GM21528 (cell line): ENCODE results near the gene ACSM2B.
"Not testable (repeated sequence)": the region's sequence is repeated elsewhere in the genome, so short reads cannot be mapped to it uniquely, and the experiment has no call there.

ENCODE experiments used
- ATAC-seq: cut with Tn5 transposase; IDR thresholded peaks from one replicate; pipeline ENCODE4 v1.9.1; 2021; ENCODE audit warnings: mild to moderate bottlenecking, moderate library complexity; ENCODE audit not compliant: unreplicated experiment, low FRiP score

Gene ACSM2B, protein sequence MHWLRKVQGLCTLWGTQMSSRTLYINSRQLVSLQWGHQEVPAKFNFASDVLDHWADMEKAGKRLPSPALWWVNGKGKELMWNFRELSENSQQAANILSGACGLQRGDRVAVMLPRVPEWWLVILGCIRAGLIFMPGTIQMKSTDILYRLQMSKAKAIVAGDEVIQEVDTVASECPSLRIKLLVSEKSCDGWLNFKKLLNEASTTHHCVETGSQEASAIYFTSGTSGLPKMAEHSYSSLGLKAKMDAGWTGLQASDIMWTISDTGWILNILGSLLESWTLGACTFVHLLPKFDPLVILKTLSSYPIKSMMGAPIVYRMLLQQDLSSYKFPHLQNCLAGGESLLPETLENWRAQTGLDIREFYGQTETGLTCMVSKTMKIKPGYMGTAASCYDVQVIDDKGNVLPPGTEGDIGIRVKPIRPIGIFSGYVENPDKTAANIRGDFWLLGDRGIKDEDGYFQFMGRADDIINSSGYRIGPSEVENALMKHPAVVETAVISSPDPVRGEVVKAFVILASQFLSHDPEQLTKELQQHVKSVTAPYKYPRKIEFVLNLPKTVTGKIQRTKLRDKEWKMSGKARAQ

DNA sequence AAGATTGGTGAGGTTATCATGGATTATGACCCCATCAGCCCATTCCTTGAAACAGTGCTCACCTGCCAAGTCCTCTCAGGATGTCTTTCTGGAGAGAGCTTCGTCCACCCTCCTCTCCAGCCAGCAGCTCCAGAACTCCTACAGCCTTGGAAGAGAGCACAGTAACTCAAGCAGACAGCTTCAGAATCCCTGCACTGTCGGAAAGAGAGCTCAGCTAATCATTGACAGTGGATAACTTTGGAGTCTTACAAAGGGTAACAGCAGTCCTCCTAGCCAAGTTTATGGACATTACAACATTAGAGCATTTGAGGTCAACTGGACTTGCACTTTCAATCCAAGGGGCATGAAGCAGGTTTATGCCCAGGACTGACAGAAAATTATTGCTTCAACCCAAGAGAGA lies at the start of gene ACSM2B:
TSS of gene ACSM2B (minus strand) at position 223 of the 400 bp plus-strand sequence. CDS start 11,522 bp downstream, outside the sequence.
- not testable (repeated sequence) for ATAC-seq

DNA sequence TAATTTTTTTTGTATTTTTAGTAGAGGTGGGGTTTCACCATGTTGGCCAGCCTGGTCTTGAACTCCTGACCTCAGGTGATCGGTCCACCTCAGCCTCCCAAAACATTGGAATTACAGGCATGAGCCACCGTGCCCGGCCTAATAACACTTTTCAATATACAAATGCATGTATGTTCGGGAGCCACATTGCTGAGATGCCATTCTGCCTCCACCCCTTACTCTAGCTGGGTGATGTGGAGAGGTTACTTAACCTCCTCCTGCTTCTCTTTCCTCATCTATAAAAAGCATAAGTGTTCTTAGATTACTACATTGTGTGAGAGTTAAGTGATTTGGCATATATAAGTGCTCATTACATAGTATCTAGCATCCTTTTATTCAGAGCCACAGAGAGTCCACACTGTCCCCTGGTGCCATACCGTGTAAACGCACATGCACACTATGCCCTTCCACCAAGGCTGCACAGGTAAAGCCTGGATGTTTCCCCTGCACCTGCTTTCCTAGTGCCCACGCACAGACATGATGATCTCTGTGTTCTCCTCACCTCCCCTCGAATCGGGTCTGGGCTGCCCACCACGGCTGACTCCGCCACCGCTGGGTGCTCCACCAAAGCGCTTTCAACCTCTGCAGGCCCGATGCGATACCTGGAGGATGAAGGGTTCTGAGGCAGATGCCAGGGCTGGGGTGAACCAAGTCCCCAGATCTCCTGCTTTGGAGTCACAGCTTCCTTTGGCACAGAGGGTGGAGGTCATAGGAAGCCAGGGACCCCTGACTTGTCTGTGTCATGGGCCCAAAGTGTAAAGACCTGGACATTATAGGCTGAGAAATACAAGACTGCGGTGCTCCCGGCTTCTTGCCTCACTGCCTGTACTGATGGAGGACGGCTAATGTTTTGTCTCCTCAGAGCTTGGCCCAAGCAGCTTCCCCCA lies 49.0 kb upstream of the ACSM2B start:
- no peak for ATAC-seq

DNA sequence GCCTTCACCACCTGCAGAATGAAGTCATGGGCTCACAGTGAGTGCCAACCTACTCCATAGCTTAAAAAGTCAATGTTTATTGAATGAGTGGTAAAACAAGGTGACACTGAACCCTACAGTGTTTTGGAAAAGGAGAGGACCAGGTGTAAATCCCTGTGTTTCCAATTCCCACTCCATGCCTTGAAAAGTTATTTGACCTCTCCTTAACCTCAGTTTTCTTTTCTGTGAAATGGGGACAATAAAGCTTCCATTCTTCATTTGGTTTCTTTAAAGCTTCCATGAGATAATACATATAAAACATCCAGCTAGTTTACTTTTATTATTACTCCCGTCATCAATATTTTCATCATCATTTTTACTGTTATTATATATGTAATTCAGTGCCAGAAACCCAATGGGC lies 48.0 kb upstream of the ACSM2B start:
- no peak for ATAC-seq

DNA sequence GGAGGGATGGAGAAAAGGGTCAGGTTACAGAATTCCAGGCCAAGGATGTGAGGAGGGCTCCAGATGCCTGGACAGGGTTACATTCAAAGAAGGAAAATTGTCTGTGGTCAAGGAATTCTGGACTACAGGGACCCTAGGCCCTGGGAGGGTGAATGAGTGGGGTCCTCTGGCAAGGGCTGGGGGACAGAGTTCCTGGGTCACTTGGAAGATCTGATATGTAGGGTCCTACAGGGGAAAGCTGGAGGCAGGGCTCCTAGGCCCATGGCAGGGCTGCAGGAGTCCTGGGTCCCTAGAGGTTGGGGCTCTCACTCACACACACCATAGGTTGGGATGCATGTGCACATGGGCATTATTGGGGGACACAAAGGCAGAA lies 46.3 kb upstream of the ACSM2B start:
- ATAC-seq, result no peak

GRCh38 chr16:20621406-20621805 lies 45.2 kb upstream of the ACSM2B start:
- no peak for ATAC-seq

DNA sequence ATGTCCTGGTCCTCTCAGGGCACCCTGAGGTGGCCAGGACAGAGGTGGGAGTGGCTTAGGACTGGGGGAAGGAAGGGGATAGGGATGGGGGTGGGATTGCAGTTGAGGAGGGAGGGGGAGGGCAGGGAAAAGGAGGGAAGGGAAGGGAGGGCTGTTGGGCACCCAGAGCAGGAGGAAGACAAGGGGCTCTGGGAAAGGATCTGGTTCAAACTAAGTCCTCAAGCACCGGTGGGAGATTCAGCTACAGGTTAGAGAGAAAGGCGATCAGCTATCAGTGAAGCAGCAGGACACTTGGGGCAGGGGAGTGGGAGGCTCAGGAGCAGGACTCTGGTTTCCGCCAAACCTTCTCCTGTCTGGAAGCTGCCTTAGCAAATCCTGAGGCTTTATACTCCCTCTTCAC lies 44.6 kb upstream of the ACSM2B start:
- ATAC-seq, result no peak

DNA sequence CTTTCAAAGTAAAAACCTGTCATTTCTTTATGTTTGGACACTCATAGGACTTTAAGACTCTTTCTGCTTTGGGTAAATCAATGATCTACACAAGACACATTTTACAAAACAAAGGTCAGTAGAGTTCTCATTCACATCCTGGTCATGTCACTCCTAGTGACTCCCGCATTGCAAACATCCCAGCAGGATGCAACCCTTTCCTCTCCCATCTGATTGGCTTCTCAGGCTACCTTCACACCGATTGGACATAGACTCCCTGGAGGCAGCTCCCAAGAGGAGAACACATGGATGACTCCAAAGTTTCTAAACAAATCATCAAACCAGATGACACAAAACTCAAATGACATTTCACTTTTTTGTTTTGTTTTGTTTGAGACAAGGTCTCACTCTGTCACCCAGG lies 43.8 kb upstream of the ACSM2B start:
- ATAC-seq, result no peak

DNA sequence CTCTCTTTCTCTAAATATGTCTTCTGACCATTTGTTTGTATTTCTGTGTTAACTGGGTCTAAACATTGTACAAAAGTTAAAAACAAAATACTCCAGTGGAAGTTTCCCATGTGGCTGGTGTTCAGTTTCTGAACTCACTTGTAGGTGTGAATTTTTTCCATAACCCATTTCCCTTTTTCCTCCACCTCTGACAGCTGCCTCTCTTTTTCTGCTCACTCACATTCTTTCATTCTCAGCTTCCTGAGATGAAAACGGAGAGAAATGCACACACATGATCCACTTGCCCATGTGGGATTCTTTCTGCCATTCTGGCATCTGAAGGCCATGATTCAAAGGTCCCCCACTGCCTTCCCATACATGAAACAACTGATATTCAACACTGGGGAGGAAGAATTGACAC lies 41.1 kb upstream of the ACSM2B start:
- no peak for ATAC-seq

DNA sequence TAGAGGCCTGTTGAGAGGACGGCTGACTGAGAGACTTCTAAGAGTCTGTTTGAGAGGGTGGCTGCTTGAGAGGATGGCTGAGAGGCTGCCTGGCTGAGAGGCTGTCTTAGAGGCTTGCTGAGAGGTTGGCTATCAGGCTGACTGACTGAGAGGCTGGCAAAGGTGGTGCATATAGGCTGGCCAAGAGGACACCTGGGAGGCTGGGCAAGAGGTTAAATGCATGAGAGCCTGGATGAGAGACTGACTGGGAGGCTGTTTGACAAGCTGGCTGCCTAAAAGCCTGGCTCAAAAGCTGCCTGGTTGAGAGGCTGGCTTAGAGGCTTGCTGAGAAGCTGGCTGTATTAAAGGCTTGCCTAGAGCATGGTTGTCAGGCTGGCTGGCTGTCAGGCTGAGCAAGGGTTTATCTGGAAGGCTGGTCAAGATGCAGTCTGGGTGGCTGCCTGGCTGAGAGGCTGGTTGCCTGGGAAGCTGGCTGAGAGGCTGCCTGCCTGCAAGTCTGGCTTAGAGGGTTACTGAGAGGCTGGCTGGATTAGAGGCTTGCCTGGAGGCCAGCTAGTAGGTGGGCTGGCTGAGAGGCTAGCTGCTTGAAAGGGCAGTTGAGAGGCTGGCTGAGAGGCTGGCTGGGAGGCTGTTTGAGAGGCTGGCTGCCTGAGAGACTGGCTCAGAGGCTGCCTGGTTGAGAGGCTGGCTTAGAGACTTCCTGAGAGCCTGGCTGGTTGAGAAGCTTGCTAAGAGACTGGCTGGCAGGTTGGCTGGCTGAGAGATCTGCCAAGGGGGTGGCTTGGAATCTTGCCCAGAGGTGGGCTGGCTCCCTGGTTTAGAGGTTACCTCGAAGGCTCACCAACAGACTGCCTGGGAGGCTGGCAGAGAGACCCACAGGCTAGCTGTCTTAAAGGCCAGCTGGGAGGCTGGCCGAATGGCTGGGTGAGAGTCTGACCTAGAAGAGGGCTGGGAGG lies 38.3 kb upstream of the ACSM2B start:
- ATAC-seq, result no peak

DNA sequence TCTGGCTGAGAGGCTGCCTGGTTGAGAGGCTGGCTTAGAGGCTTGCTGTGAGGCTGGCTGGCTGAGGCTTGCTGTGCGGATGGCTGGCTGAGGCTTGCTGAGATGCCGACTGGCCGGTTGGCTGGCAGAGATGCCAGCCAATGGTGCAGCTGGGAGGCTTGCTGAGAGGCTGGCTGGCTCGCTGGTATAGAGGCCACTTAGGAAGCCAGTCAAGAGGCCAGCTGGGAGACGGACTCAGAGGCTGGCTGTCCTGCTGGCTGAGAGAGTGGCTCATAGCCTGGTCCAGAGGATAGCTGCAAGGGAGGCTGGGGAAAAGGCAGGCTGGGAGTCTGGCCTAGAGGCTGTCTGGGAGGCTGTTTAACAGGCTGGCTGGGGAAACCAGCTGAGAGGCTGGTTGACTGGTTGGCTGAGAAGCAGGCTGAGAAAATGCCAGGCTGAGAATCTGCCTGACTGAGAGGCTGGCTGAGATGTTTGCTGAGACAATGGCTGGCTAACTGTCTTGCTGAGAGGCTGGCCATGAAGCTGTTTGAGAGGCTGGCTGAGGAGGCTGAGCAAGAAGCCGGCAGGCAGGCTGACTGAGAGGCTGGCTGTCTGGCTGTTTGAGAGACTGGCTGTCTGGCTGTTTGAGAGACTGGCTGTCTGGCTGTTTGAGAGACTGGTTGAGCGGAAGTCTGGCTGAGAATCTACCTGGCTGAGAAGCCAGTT lies 37.5 kb upstream of the ACSM2B start:
- no peak for ATAC-seq

- no peak for ATAC-seq
Observed at GRCh38 chr16:20612551-20613480, 36.6 kb upstream of the ACSM2B start.

DNA sequence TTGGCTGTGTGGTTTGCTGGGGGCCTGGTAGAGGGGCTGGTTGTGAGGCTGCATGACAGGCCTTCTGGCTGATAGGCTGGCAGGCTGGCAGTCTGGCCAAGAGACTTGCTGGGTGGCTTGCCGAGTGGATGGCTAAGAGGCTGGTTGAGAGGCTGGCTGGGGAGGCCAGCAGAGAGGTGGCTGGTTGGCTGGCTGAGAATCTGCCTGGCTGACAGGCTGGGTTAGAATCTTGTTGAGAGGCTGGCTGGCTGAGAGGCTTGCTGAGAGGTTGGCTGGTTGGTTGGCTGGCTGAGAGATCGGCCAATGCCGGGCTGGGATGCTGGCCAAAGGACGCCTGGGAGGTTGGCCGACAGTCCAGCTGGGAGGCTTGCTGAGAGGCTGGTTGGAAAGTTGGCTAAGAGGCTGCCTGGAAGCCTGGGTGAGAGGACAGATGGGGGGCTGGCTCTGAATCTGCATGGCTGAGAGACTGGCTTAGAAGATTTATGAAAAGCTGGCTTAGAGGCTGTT lies 35.9 kb upstream of the ACSM2B start:
- ATAC-seq, result no peak

DNA sequence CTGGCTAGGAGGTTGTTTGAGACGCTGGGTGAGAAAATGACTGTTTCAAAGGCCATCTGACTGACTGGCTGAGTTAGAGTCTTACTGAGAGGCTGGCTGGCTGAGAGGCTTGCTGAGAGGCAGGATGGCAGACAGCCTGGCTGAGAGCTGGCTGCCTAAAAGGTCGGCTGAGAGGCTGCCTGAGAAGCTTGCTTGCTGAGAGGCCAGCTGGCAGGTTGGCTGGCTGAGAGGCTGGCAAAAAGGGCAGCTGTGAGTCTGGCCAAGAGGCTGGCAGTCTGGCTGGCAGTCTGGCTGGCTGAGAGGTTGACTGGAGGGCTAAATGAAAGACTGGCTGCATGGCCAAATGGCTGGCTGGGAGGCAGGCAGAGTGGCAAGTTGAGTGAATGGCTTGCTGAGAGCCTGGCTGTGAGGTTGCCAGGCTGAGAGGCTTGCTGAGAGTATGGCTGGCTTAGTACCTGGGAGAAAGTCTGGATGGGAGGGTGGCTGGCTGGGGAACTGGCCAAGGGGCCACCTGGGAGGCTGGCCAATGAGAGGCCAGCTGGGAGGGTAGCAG lies 35.3 kb upstream of the ACSM2B start:
- ATAC-seq, result no peak

DNA sequence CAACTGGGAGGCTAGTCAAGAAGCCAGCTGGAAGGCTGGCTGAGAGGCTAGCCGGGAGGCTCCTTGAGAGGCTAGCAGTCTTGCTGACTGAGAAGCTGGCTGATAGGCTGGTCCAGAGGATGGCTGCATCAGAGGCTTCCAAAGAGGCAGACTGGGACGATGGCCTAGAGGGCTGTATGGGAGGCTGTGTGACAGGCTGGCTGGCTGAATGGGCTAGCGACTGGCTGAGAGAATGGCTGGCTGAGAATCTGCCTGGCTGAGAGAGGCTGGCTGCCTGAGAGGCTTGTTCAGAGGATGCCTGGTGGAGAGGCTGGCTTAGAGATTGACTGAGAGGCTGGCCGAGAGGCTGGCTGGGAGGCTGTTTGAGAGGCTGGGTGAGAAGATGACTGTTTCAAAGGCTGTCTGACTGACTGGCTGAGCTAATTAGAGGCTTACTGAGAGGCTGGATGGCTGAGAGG lies 34.8 kb upstream of the ACSM2B start:
- ATAC-seq, result no peak

GRCh38 chr16:20610211-20610891 lies 34.2 kb upstream of the ACSM2B start:
- no peak for ATAC-seq

DNA sequence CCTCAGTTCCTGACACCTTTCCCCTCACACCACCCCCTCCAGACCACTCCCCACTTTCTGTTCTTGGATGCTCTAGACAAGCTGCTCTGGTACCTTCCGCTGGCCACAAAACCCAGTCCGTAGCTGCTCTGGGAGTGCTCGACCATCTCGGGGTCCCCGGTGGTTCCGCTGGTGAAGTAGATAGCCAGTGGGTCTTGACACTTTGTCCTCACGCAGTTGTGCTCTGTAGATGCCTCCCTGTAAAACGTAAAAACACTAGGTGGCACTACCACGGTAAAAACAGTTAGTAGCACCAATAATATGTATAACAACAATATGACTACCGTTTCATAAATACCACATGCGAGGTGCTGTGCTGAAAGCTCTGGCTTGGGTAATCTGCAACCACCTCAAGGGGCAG lies 26.0 kb upstream of the ACSM2B start:
- not testable (repeated sequence) for ATAC-seq

GRCh38 chr16:20599475-20599874 lies 23.3 kb upstream of the ACSM2B start:
- ATAC-seq, result not testable (repeated sequence)
